Activated naive CD4-positive, alpha-beta T cell (primary cell): Measurements from ENCODE around the gene MAP3K12.
"Not testable (repeated sequence)": the region's sequence is repeated elsewhere in the genome, so short reads cannot be mapped to it uniquely, and the experiment has no call there.

Experiments
- DNase-seq, 4 experiments: peaks; one replicate each; lab custom pipeline; 2025; lab: John Stamatoyannopoulos, UW

The MAP3K12 gene

GRCh38 chr12:53492830-53493609 lies 6.2 kb downstream of the MAP3K12 start:
- DNase-seq = peak; percentile 55 to 81 (median 64)

GRCh38 chr12:53492188-53492587 lies 7.1 kb downstream of the MAP3K12 start:
- no peak for DNase-seq

GRCh38 chr12:53489242-53489864 lies 9.9 kb downstream of the MAP3K12 start:
- DNase-seq = no peak

- no peak for DNase-seq
Observed at GRCh38 chr12:53486736-53487487, 12.3 kb downstream of the MAP3K12 start.

- DNase-seq = no peak
Observed at GRCh38 chr12:53485955-53486735, 13.1 kb downstream of the MAP3K12 start.

- DNase-seq = no peak
Observed at GRCh38 chr12:53484686-53485575, 14.3 kb downstream of the MAP3K12 start.

- no peak for DNase-seq
Observed at GRCh38 chr12:53483979-53484377, 15.3 kb downstream of the MAP3K12 start.

GRCh38 chr12:53483225-53483978 lies 15.9 kb downstream of the MAP3K12 start:
- DNase-seq = no peak

- no peak for DNase-seq
Observed at GRCh38 chr12:53482626-53483168, 16.6 kb downstream of the MAP3K12 start.

GRCh38 chr12:53481939-53482586 lies 17.2 kb downstream of the MAP3K12 start:
- no peak for DNase-seq

- not testable (repeated sequence) for DNase-seq
Observed at GRCh38 chr12:53481458-53481857, 17.8 kb downstream of the MAP3K12 start.

GRCh38 chr12:53480491-53481442 lies 18.5 kb downstream of the MAP3K12 start:
- no peak for DNase-seq

- no peak for DNase-seq
Observed at GRCh38 chr12:53479331-53479730, 19.9 kb downstream of the MAP3K12 start.

- no peak for DNase-seq
Observed at GRCh38 chr12:53478865-53479264, 20.4 kb downstream of the MAP3K12 start.

GRCh38 chr12:53476769-53477209 lies 22.5 kb downstream of the MAP3K12 start:
- DNase-seq = no peak

- DNase-seq = no peak
Observed at GRCh38 chr12:53474819-53475218, 24.4 kb downstream of the MAP3K12 start.

GRCh38 chr12:53474077-53474476 lies 25.2 kb downstream of the MAP3K12 start:
- DNase-seq = no peak

- no peak for DNase-seq
Observed at GRCh38 chr12:53472056-53472582, 27.1 kb downstream of the MAP3K12 start.
